K562 (cell line): ENCODE measurements around the gene TBRG4.

Experiments
- CEBPB ChIP-seq: fragments of 450-650 bp; IDR thresholded peaks from 2 replicates; pipeline ENCODE4 v1.6.1; 2016; ENCODE audit warnings: missing genetic modification characterization, missing compliant biosample characterization
- GATAD2A ChIP-seq: fragments of 450-650 bp; IDR thresholded peaks from 2 replicates; pipeline ENCODE4 v1.6.1; 2017
- JUNB ChIP-seq: fragments of 450-650 bp; formaldehyde crosslinking; conservative IDR thresholded peaks from 2 replicates; pipeline ENCODE4 v1.4.0; 2020; ENCODE audit warnings: mild to moderate bottlenecking
- MEF2A ChIP-seq: IDR thresholded peaks from 2 replicates; pipeline ENCODE4 v1.6.1; 2011; ENCODE audit warnings: low read depth, mild to moderate bottlenecking, low read length, moderate library complexity; ENCODE audit not compliant: control insufficient read depth
- NR3C1 ChIP-seq: sonication (generic); formaldehyde crosslinking; IDR thresholded peaks from 2 replicates; pipeline ENCODE4 v1.8.1; 2022; ENCODE audit warnings: missing genetic modification reagents
- SREBF1 ChIP-seq: fragments of 150-350 bp; IDR thresholded peaks from 2 replicates; pipeline ENCODE4 v1.6.1; 2014; ENCODE audit warnings: antibody characterized with exemption, low read depth, low read length, borderline replicate concordance
- ZNF124 ChIP-seq: sonication (generic); formaldehyde crosslinking; IDR thresholded peaks from 2 replicates; pipeline ENCODE4 v1.8.1; 2022; ENCODE audit warnings: missing genetic modification reagents
- ZNF274 ChIP-seq: IDR thresholded peaks from 2 replicates; pipeline ENCODE4 v1.6.1; 2011; ENCODE audit warnings: low read depth, mild to moderate bottlenecking, low read length, moderate library complexity, borderline replicate concordance
- ZNF785 ChIP-seq: fragments of 250-450 bp; sonication (Bioruptor Pico); IDR thresholded peaks from 2 replicates; pipeline ENCODE4 v1.4.0; 2020; ENCODE audit warnings: mild to moderate bottlenecking
- TF ChIP-seq, protein P1 (sequence below): fragments of 450-650 bp; conservative IDR thresholded peaks from 2 replicates; pipeline ENCODE4 v1.6.1; 2016; ENCODE audit warnings: missing genetic modification characterization, low read depth, mild to moderate bottlenecking, missing compliant biosample characterization, moderate library complexity
- TF ChIP-seq, protein P2 (sequence below): fragments of 450-650 bp; IDR thresholded peaks from 2 replicates; pipeline ENCODE4 v1.6.1; 2017; ENCODE audit warnings: mild to moderate bottlenecking, moderate library complexity

DNA sequence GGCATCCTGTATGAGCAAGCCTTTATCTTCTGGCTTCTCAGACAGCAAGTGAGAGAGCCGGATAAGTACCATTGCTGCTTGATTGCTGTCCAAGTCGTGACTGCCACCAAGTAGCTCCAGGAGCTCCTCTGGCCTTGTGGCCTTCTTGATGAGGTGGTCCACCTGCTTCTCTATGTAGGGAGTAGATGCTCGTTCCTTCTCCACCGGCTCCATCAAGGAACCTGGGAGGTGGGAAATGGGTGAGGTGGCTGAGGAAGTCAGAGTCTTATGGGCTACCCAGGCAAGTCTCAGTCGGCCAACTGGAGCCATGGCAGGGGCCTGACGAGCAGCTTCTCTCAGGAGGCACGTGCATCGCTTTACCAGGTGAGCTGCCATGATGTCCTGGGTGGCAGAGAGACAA is 2.6 kb downstream of the TBRG4 start:
- TF ChIP-seq MEF2A (no peak), CEBPB (tag) (no peak), JUNB (CRISPR knock-in tag) (no peak), ZNF785 (no peak), ZNF274 (no peak), NR3C1 (CRISPR knock-in tag) (no peak), SREBF1 (no peak), ZNF124 (CRISPR knock-in tag) (no peak), GATAD2A (no peak)
- TF ChIP-seq, protein P1, sequence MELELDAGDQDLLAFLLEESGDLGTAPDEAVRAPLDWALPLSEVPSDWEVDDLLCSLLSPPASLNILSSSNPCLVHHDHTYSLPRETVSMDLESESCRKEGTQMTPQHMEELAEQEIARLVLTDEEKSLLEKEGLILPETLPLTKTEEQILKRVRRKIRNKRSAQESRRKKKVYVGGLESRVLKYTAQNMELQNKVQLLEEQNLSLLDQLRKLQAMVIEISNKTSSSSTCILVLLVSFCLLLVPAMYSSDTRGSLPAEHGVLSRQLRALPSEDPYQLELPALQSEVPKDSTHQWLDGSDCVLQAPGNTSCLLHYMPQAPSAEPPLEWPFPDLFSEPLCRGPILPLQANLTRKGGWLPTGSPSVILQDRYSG (tag), result no peak
- TF ChIP-seq, protein P2, sequence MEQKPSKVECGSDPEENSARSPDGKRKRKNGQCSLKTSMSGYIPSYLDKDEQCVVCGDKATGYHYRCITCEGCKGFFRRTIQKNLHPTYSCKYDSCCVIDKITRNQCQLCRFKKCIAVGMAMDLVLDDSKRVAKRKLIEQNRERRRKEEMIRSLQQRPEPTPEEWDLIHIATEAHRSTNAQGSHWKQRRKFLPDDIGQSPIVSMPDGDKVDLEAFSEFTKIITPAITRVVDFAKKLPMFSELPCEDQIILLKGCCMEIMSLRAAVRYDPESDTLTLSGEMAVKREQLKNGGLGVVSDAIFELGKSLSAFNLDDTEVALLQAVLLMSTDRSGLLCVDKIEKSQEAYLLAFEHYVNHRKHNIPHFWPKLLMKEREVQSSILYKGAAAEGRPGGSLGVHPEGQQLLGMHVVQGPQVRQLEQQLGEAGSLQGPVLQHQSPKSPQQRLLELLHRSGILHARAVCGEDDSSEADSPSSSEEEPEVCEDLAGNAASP, result no peak
